GM06990 (cell line): ENCODE measurements around the gene DIPK1C.

Experiments used
- DNase-seq: peaks from one replicate; pipeline ENCODE4 v3.0.0-alpha.2; 2011; ENCODE audit not compliant: insufficient read length; ENCODE audit errors: extremely low read depth
- H3K27me3 ChIP-seq: replicated peaks from 2 replicates; pipeline ENCODE4 v1.6.0; 2011; ENCODE audit warnings: low read length; ENCODE audit not compliant: control insufficient read depth, insufficient read depth
- H3K36me3 ChIP-seq: 2 replicates; pipeline ENCODE4 v1.5.1; 2011; ENCODE audit warnings: low read length; ENCODE audit not compliant: control insufficient read depth, insufficient read depth
- H3K4me3 ChIP-seq: replicated peaks from 2 replicates; pipeline ENCODE4 v1.5.1; 2011; ENCODE audit warnings: low read depth, mild to moderate bottlenecking, control low read depth, low read length
- CTCF ChIP-seq: IDR thresholded peaks from 2 replicates; pipeline ENCODE4 v1.5.1; 2011; ENCODE audit warnings: low read length, control low read depth, mild to moderate bottlenecking, inconsistent platforms; ENCODE audit not compliant: insufficient read depth, poor library complexity, severe bottlenecking

DIPK1C gene

GRCh38 chr18:74425161-74425560 lies 31.9 kb downstream of the DIPK1C start:
- no peak for TF ChIP-seq CTCF
- Histone ChIP-seq H3K4me3 (no peak overlapping the region), H3K36me3 (no peaks in the 10 kb centered on the region), H3K27me3 (no peaks in the 10 kb centered on the region; the same call in 1 of the 2 replicates)
- DNase-seq = no peak

GRCh38 chr18:74422541-74422940 lies 34.6 kb downstream of the DIPK1C start:
- Histone ChIP-seq H3K4me3 (no peak overlapping the region), H3K27me3 (no peaks in the 10 kb centered on the region; the same call in 1 of the 2 replicates), H3K36me3 (no peaks in the 10 kb centered on the region)
- TF ChIP-seq CTCF = no peak
- no peak for DNase-seq

- H3K36me3 ChIP-seq = no peaks in the 10 kb centered on the region
- no peaks in the 10 kb centered on the region; the same call in 1 of the 2 replicates for H3K27me3 ChIP-seq
- TF ChIP-seq CTCF = no peak
Measured at GRCh38 chr18:74420926-74421325, 36.2 kb downstream of the DIPK1C start.

GRCh38 chr18:74420481-74420880 lies 36.6 kb downstream of the DIPK1C start:
- DNase-seq = no peak
- no peak for TF ChIP-seq CTCF
- H3K36me3 ChIP-seq = no peaks in the 10 kb centered on the region
- H3K4me3 ChIP-seq = no peak overlapping the region
- H3K27me3 ChIP-seq = no peaks in the 10 kb centered on the region; the same call in 1 of the 2 replicates

More at GRCh38 chr18:74420926-74421325, 36.2 kb downstream of the DIPK1C start:
- no peak for DNase-seq
- no peak overlapping the region for H3K4me3 ChIP-seq

GRCh38 chr18:74419761-74420160 lies 37.3 kb downstream of the DIPK1C start:
- DNase-seq = no peak
- no peaks in the 10 kb centered on the region; the same call in 1 of the 2 replicates for H3K27me3 ChIP-seq
- TF ChIP-seq CTCF = no peak
- no peaks in the 10 kb centered on the region for H3K36me3 ChIP-seq
- H3K4me3 ChIP-seq = no peak overlapping the region

- no peaks in the 10 kb centered on the region for H3K36me3 ChIP-seq
- H3K27me3 ChIP-seq = no peaks in the 10 kb centered on the region; the same call in 1 of the 2 replicates
- TF ChIP-seq CTCF = no peak
- no peak for DNase-seq
- no peak overlapping the region for H3K4me3 ChIP-seq
Measured at GRCh38 chr18:74418023-74418422, 39.1 kb downstream of the DIPK1C start.
